H9 (cell line): ENCODE measurements around the gene NOA1. TPM values are rescaled to one million over a fixed set of nuclear protein-coding genes. Genes with fewer than 3 reads are reported as not detected.

Source experiments
- DNase-seq: peaks from one replicate; pipeline ENCODE4 v3.0.0-alpha.2; 2017
- H2AFZ ChIP-seq: one replicate; pipeline ENCODE4 v1.6.1; 2013; ENCODE audit warnings: mild to moderate bottlenecking, low read length, control low read depth, moderate library complexity
- H2AK5ac ChIP-seq: 2 replicates; pipeline ENCODE4 v1.6.1; 2013; ENCODE audit warnings: low read length, control low read depth, mixed read lengths; ENCODE audit not compliant: insufficient read length
- H2BK120ac ChIP-seq: one replicate; pipeline ENCODE4 v1.6.1; 2013; ENCODE audit warnings: low read depth, mild to moderate bottlenecking, low read length, control low read depth, inconsistent platforms; ENCODE audit not compliant: poor library complexity, severe bottlenecking
- H2BK12ac ChIP-seq: 2 replicates; pipeline ENCODE4 v1.6.1; 2013; ENCODE audit warnings: low read length, control low read depth, mixed read lengths, low read depth; ENCODE audit not compliant: insufficient read length
- H2BK15ac ChIP-seq: 2 replicates; pipeline ENCODE4 v1.6.1; 2013; ENCODE audit warnings: low read depth, low read length, control low read depth
- H2BK20ac ChIP-seq: one replicate; pipeline ENCODE4 v1.6.1; 2013; ENCODE audit warnings: low read depth, mild to moderate bottlenecking, low read length, control low read depth, inconsistent platforms; ENCODE audit not compliant: poor library complexity, severe bottlenecking
- H2BK5ac ChIP-seq: 2 replicates; pipeline ENCODE4 v1.6.1; 2013; ENCODE audit warnings: low read length, control low read depth, mixed read lengths; ENCODE audit not compliant: insufficient read length
- H3K14ac ChIP-seq: 2 replicates; pipeline ENCODE4 v1.6.1; 2013; ENCODE audit warnings: low read length, control low read depth; ENCODE audit not compliant: insufficient read depth
- H3K18ac ChIP-seq: 2 replicates; pipeline ENCODE4 v1.6.1; 2013; ENCODE audit warnings: low read depth, mild to moderate bottlenecking, mixed read lengths, low read length, control low read depth; ENCODE audit not compliant: insufficient read length
- H3K23ac ChIP-seq: 2 replicates; pipeline ENCODE4 v1.6.1; 2013; ENCODE audit warnings: low read length, control low read depth, mixed read lengths, low read depth; ENCODE audit not compliant: insufficient read length
- H3K23me2 ChIP-seq: 2 replicates; pipeline ENCODE4 v1.6.1; 2013; ENCODE audit warnings: low read depth, mild to moderate bottlenecking, mixed read lengths, low read length, control low read depth; ENCODE audit not compliant: insufficient read length, poor library complexity, severe bottlenecking
- H3K27ac ChIP-seq: 2 replicates; pipeline ENCODE4 v1.5.1; 2013; ENCODE audit warnings: low read length, control low read depth, mixed read lengths, low read depth; ENCODE audit not compliant: insufficient read length
- H3K27me3 ChIP-seq: 2 replicates; pipeline ENCODE4 v1.6.1; 2013; ENCODE audit warnings: low read length, control low read depth, inconsistent platforms; ENCODE audit not compliant: insufficient read depth
- H3K4ac ChIP-seq: 2 replicates; pipeline ENCODE4 v1.6.1; 2013; ENCODE audit warnings: low read depth, mild to moderate bottlenecking, control low read depth, inconsistent platforms, low read length, moderate library complexity
- H3K4me1 ChIP-seq: 2 replicates; pipeline ENCODE4 v1.6.1; 2013; ENCODE audit warnings: low read length, control low read depth, inconsistent platforms; ENCODE audit not compliant: insufficient read depth
- H3K4me2 ChIP-seq: 2 replicates; pipeline ENCODE4 v1.6.1; 2013; ENCODE audit warnings: low read length, control low read depth, mixed read lengths; ENCODE audit not compliant: insufficient read length, insufficient read depth
- H3K56ac ChIP-seq: 2 replicates; pipeline ENCODE4 v1.6.1; 2013; ENCODE audit warnings: low read depth, mild to moderate bottlenecking, mixed read lengths, low read length, control low read depth; ENCODE audit not compliant: insufficient read length
- H3K79me1 ChIP-seq: 2 replicates; pipeline ENCODE4 v1.6.1; 2013; ENCODE audit warnings: low read depth, mild to moderate bottlenecking, moderate library complexity, low read length, control low read depth, inconsistent platforms; ENCODE audit not compliant: insufficient read depth, poor library complexity, severe bottlenecking
- H3K79me2 ChIP-seq: 2 replicates; pipeline ENCODE4 v1.6.1; 2013; ENCODE audit warnings: low read length, control low read depth, inconsistent platforms; ENCODE audit not compliant: insufficient read depth
- H3K9ac ChIP-seq: 2 replicates; pipeline ENCODE4 v1.6.1; 2013; ENCODE audit warnings: low read length, control low read depth, mixed read lengths; ENCODE audit not compliant: insufficient read length; ENCODE audit errors: extremely low read depth
- H3K9me3 ChIP-seq: one replicate; pipeline ENCODE4 v1.6.1; 2013; ENCODE audit warnings: low read depth, low read length, inconsistent platforms; ENCODE audit not compliant: control insufficient read depth
- H3T11ph ChIP-seq: one replicate; pipeline ENCODE4 v1.6.1; 2013; ENCODE audit warnings: mild to moderate bottlenecking, low read length, control low read depth, inconsistent platforms
- H4K20me1 ChIP-seq: one replicate; pipeline ENCODE4 v1.6.1; 2013; ENCODE audit not compliant: control insufficient read depth, insufficient read length, insufficient read depth
- H4K5ac ChIP-seq: 2 replicates; pipeline ENCODE4 v1.6.1; 2013; ENCODE audit warnings: low read depth, mild to moderate bottlenecking, mixed read lengths, low read length, control low read depth; ENCODE audit not compliant: insufficient read length
- H4K8ac ChIP-seq: replicated peaks from 2 replicates; pipeline ENCODE4 v1.6.1; 2013; ENCODE audit warnings: low read length, control low read depth, mixed read lengths, low read depth; ENCODE audit not compliant: insufficient read length
- H4K91ac ChIP-seq: 2 replicates; pipeline ENCODE4 v1.6.1; 2013; ENCODE audit warnings: low read depth, mild to moderate bottlenecking, moderate library complexity, mixed read lengths, low read length, control low read depth; ENCODE audit not compliant: insufficient read length
- H3K27ac Mint-ChIP-seq, 3 experiments: 2 replicates in 2 of 3; 3 replicates in 1 of 3; pipeline ENCODE4 v1.8.0; 2020 to 2021; ENCODE audit warnings: mixed read lengths in 3 of 3, mild to moderate bottlenecking in 1 of 3, moderate library complexity in 1 of 3
- H3K27me3 Mint-ChIP-seq: 2 replicates; pipeline ENCODE4 v1.8.0; 2021; ENCODE audit warnings: low read depth, mild to moderate bottlenecking, moderate library complexity, mixed read lengths
- H3K36me3 Mint-ChIP-seq, 3 experiments: 2 replicates in 2 of 3; 3 replicates in 1 of 3; pipeline ENCODE4 v1.8.0; 2020 to 2021; ENCODE audit warnings: low read depth in 3 of 3, mixed read lengths in 3 of 3; ENCODE audit not compliant: insufficient read depth in 1 of 3
- H3K4me1 Mint-ChIP-seq, 2 experiments: 2 replicates each; pipeline ENCODE4 v1.8.0; 2020; ENCODE audit warnings: mixed read lengths in 2 of 2
- H3K4me3 Mint-ChIP-seq, 2 experiments: 2 replicates in 1 of 2; 3 replicates in 1 of 2; pipeline ENCODE4 v1.8.0; 2020 to 2021; ENCODE audit warnings: mild to moderate bottlenecking in 2 of 2, mixed read lengths in 2 of 2, moderate library complexity in 1 of 2
- H3K9me3 Mint-ChIP-seq, 2 experiments: 2 replicates in 1 of 2; 3 replicates in 1 of 2; pipeline ENCODE4 v1.8.0; 2020; ENCODE audit warnings: mild to moderate bottlenecking in 2 of 2, mixed read lengths in 2 of 2, moderate library complexity in 1 of 2
- WGBS: extraction: QIAGEN DNeasy Blood & Tissue Kit; methylation state at CpG from one replicate; pipeline ENCODE4 v1.1.7; 2013; ENCODE audit warnings: missing lambda C conversion rate, low lambda C conversion rate, mixed read lengths; ENCODE audit not compliant: insufficient read length; ENCODE audit errors: extremely low coverage; 5-methylcytosine and 5-hydroxymethylcytosine counted together
- total RNA-seq: library from RNA; stranded (reverse); gene quantifications from 2 replicates; pipeline ENCODE4 v1.2.1, GENCODE V29; 2021
- TF ChIP-seq, protein P1 (sequence below): fragments of 200-600 bp; sonication (generic); conservative IDR thresholded peaks from 3 replicates; pipeline ENCODE4 v1.8.0; 2021; ENCODE audit warnings: antibody characterized with exemption, mild to moderate bottlenecking

NOA1 gene
- total RNA-seq, 1 experiment from 2014 or later, result 22.8 TPM

DNA sequence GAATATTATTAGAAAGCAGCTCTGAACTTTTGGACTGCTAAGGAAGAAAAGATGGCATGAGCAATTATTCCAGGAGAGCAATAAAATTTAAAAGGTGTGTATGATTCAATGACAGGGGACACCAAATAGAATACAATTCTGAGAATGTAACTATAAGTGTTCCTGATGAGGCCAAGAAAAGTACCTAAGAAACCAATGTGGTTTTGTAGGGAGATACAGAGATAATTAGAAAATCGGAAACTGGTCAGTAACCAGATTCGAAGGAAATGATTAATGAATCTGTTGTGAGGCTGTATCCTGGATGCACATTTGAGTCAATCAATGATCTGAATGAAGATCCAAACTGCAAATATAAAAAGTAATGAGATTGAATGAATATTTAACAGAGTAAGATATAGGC is 6.0 kb downstream of the NOA1 start:
- Histone ChIP-seq H2BK20ac (no peak overlapping the region), H2AK5ac (no peak overlapping the region), H3K79me2 (peaks cover 12% of the 10 kb centered on the region), H2AFZ (no peak overlapping the region), H2BK120ac (no peak overlapping the region), H3K4me1 (no peaks in the 10 kb centered on the region; the same call in 1 of the 2 replicates), H4K5ac (no peak overlapping the region), H2BK12ac (no peak overlapping the region), H3K4me2 (no peak overlapping the region), H2BK5ac (no peak overlapping the region), H4K91ac (no peak overlapping the region), H3K9ac (no peak overlapping the region), H4K20me1 (no peaks in the 10 kb centered on the region), H3K27ac (no peak overlapping the region), H3K23ac (no peak overlapping the region), H3K14ac (no peak overlapping the region), H3K9me3 (no peaks in the 10 kb centered on the region), H3K4ac (no peak overlapping the region), H3K23me2 (peaks cover 5% of the 10 kb centered on the region), H3T11ph (no peak overlapping the region), H3K56ac (no peak overlapping the region), H3K18ac (no peak overlapping the region), H3K27me3 (no peaks in the 10 kb centered on the region), H4K8ac (no peak overlapping the region), H2BK15ac (no peak overlapping the region), H3K79me1 (no peaks in the 10 kb centered on the region)
- no peak overlapping the region for H3K4me3 Mint-ChIP-seq
- no peak for DNase-seq
- no peaks in the 10 kb centered on the region; a peak in 2 of 5 replicates for H3K9me3 Mint-ChIP-seq
- no peaks in the 10 kb centered on the region for H3K27me3 Mint-ChIP-seq
- TF ChIP-seq, protein P1, sequence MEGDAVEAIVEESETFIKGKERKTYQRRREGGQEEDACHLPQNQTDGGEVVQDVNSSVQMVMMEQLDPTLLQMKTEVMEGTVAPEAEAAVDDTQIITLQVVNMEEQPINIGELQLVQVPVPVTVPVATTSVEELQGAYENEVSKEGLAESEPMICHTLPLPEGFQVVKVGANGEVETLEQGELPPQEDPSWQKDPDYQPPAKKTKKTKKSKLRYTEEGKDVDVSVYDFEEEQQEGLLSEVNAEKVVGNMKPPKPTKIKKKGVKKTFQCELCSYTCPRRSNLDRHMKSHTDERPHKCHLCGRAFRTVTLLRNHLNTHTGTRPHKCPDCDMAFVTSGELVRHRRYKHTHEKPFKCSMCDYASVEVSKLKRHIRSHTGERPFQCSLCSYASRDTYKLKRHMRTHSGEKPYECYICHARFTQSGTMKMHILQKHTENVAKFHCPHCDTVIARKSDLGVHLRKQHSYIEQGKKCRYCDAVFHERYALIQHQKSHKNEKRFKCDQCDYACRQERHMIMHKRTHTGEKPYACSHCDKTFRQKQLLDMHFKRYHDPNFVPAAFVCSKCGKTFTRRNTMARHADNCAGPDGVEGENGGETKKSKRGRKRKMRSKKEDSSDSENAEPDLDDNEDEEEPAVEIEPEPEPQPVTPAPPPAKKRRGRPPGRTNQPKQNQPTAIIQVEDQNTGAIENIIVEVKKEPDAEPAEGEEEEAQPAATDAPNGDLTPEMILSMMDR, result no peak
- no CpG with 5 or more reads among the region's 2 CpGs for WGBS
- H3K36me3 Mint-ChIP-seq, result peaks cover 45 to 72% (median 57%) of the 10 kb centered on the region in 3 experiments
- peaks cover 6 to 9% of the 10 kb centered on the region in 2 experiments; a peak in 3 of 4 replicates for H3K4me1 Mint-ChIP-seq
- H3K27ac Mint-ChIP-seq, result no peak overlapping the region
